KOPT-K1 (cell line): ENCODE measurements around the gene NET1.
"Not testable (repeated sequence)": the region's sequence is repeated elsewhere in the genome, so short reads cannot be mapped to it uniquely, and the experiment has no call there.

Source experiments
- H3K27ac ChIP-seq: fragments of 200-600 bp; sonication (generic); 2 replicates; pipeline ENCODE4 v1.5.1; 2016; ENCODE audit warnings: antibody characterized with exemption, mild to moderate bottlenecking, low read depth, low read length; ENCODE audit not compliant: poor library complexity, severe bottlenecking
- H3K36me3 ChIP-seq: fragments of 200-600 bp; sonication (generic); 2 replicates; pipeline ENCODE4 v1.5.1; 2017; ENCODE audit warnings: antibody characterized with exemption, mild to moderate bottlenecking, low read length, moderate library complexity; ENCODE audit not compliant: insufficient read depth
- H3K9me3 ChIP-seq: fragments of 200-600 bp; sonication (generic); 2 replicates; pipeline ENCODE4 v1.5.1; 2017; ENCODE audit warnings: antibody characterized with exemption, low read length, mild to moderate bottlenecking; ENCODE audit not compliant: insufficient read depth, poor library complexity, severe bottlenecking

The NET1 gene

DNA sequence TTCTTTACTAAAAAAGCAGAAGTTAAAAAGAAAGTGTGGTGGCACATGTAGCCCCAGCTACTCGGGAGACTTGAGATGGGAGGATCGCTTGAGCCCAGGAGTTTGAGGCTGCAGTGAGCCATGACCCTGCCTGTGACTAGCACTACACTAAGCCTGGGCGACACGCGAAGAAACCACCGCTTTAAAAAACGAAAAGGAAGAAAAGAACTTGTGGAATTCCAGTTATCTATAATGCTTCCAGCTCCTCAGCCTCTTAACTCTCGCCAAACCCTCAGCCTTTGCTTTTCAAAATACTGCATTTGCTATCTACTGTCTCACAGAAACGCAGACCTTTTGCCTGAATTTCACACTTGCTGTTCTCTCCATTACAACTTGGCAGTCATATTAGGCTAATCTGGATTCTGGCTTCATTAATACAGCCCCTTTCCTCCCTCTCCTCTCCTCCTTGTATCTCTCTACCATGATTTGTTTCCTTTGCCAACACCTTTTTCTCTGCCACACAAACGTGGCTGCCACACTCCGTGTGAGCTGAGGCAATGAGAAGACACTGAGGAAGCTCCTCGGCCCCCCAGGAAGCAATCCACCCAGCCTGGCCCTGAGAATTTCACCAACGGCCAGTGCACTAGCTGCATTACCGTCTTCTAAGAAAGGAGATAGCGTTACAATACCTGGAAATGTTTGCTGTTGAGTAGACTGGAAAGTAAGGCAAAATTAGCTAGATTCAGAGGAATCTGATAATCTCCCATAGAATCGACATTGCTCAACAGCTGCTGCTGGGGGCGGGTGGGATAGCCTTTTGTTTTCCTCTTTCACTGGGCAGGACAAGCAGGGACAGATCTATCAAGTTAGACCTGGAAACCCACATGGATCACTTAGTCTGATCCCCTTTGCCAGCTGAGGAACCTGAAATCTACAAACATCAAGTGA lies 49.8 kb downstream of the NET1 start:
- no peaks in the 10 kb centered on the region for H3K9me3 ChIP-seq
- no peak overlapping the region for H3K27ac ChIP-seq
- H3K36me3 ChIP-seq: peaks cover 36% of the 10 kb centered on the region

DNA sequence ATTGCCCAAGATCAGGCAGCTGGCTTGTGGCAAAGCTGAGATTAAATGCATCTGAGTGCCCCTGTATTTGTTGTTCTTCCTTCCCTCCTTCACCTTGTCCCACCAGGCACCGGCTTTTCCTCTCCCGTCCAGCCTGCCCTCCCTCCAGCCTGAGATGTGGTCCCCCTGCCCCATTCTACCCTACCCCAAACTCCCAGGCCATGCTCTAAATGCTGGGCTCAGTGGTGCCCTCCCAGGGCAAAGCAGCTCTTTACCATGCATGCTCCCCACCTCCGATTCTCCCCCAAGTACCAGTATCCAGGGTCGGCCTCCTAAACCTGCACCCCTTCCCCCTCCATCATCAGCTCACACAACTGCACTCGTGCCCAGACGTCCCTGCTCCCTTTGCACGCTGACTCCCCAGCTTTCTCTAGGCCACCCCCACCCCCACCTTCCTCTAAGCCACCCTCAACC lies 50.5 kb downstream of the NET1 start:
- Histone ChIP-seq H3K27ac (no peak overlapping the region), H3K36me3 (peaks cover 33% of the 10 kb centered on the region), H3K9me3 (peaks cover 1% of the 10 kb centered on the region)

GRCh38 chr10:5464546-5464945 lies 52.2 kb downstream of the NET1 start:
- no peak overlapping the region for H3K27ac ChIP-seq
- peaks cover 18% of the 10 kb centered on the region for H3K36me3 ChIP-seq
- peaks cover 9% of the 10 kb centered on the region for H3K9me3 ChIP-seq

DNA sequence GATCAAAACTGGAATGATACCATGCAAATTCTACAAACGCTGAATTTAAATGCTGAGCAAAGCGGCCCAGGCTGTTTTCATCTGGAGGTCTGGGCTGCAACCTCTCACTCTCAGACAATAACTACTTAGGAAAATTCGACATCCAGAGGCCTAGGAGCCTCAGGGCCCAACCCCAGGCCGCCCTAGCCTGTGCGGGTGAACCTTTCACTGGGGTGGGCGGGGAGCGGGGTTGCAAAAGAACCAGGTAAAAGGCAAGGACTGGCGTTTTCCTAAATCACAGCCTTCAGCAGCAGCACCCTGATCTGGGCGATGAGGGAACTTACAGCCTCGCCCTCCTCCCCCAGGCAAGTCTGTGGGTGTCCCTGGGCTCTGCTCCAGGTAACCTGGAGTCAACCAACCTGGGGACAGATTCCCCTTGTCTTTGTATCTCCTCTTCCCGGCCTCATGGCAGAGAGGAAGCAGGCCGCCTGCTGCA lies 53.7 kb downstream of the NET1 start:
- Histone ChIP-seq H3K27ac (peak overlapping the region; percentile 60), H3K36me3 (0 out of 2 replicates have a peak, but pooled peaks cover 3% of the 10 kb centered on the region), H3K9me3 (peaks cover 9% of the 10 kb centered on the region)

- H3K9me3 ChIP-seq: peaks cover 9% of the 10 kb centered on the region
- peak overlapping the region; percentile 60 for H3K27ac ChIP-seq
- H3K36me3 ChIP-seq: no peaks in the 10 kb centered on the region
Observed at GRCh38 chr10:5466451-5467206, 54.3 kb downstream of the NET1 start.

DNA sequence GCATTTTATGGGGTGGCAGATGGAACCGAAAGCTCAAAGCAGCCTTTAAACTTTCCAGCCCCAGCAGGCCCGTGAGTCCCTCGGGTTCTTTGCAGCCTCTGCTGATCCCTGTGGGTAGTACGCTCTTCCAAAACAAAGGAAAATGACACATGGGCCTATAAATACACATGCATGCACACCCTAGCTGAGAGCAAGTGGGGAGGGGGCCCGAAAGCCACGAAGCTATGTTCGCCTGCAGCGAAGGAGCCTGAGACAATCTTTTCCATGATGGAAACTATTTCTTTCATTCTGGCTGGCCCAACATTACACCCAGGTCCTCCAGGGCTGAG lies 54.8 kb downstream of the NET1 start:
- Histone ChIP-seq H3K36me3 (no peaks in the 10 kb centered on the region), H3K9me3 (peaks cover 9% of the 10 kb centered on the region), H3K27ac (peak overlapping the region; percentile 60)

- Histone ChIP-seq H3K36me3 (no peaks in the 10 kb centered on the region), H3K27ac (no peak overlapping the region), H3K9me3 (peaks cover 9% of the 10 kb centered on the region)
Observed at GRCh38 chr10:5467634-5468255, 55.4 kb downstream of the NET1 start.

GRCh38 chr10:5468262-5469106 lies 56.1 kb downstream of the NET1 start:
- H3K9me3 ChIP-seq: peaks cover 9% of the 10 kb centered on the region
- no peak overlapping the region for H3K27ac ChIP-seq
- no peaks in the 10 kb centered on the region for H3K36me3 ChIP-seq

GRCh38 chr10:5469353-5470061 lies 57.1 kb downstream of the NET1 start:
- Histone ChIP-seq H3K36me3 (no peaks in the 10 kb centered on the region), H3K9me3 (peaks cover 9% of the 10 kb centered on the region), H3K27ac (no peak overlapping the region)

DNA sequence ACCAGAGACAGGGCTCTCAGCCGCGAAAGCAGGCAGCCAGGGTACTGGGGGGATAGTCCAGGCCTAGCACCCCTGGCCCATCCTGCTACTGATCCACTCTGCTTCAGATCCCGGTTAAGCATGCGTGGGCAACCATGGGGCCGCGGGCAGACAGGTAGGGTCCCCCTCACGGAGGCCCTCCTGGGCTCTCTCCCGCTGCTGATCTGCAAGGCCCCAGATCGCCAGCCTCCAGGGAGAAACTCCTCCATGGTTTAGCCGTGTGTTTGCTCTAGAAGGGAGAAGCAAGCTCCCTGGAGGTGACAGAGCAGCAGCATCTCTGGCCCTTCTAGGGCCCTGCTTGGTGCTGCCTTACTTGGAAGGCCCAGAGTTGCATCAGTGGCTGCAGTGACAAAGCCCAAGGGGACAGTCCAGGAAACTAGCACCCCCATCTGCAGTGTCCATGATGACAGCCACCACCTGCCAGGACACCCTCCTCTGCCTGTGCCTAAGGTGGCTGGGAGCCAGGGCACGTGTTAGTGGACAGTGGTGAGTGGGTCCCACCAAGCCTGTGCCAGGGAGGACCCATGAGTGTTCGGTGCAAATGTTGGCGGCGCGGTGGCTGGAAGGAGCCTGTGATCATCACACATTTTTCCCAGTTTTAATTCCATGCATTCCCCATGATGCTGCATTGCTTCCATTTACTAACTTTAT lies 57.9 kb downstream of the NET1 start:
- H3K9me3 ChIP-seq: peaks cover 9% of the 10 kb centered on the region
- H3K27ac ChIP-seq: no peak overlapping the region
- H3K36me3 ChIP-seq: no peaks in the 10 kb centered on the region

GRCh38 chr10:5474642-5475041 lies 62.3 kb downstream of the NET1 start:
- H3K9me3 ChIP-seq, H3K27ac ChIP-seq, H3K36me3 ChIP-seq: not testable (repeated sequence)

DNA sequence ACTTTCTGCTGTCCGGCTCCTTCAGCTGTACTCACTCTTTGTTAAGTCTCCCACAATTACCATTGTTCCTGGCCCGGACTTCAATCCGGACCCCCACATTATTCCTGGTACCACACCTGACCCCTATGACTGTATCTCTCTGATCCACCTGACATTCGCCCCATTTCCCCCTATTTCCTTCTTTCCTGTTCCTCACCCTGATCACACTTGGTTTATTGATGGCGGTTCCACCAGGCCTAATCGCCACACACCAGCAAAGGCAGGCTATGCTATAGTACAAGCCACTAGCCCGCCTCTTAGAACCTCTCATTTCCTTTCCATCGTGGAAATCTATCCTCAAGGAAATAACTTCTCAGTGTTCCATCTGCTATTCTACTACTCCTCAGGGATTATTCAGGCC lies 62.7 kb downstream of the NET1 start:
- not testable (repeated sequence) for H3K9me3 ChIP-seq, H3K36me3 ChIP-seq, H3K27ac ChIP-seq

GRCh38 chr10:5475974-5476807 lies 63.8 kb downstream of the NET1 start:
- H3K9me3 ChIP-seq, H3K27ac ChIP-seq, H3K36me3 ChIP-seq: not testable (repeated sequence)
